Gastrocnemius medialis (tissue), 4 donors: ENCODE results near the gene DCUN1D4. TPM values are rescaled to one million over a fixed set of nuclear protein-coding genes. Genes with fewer than 3 reads are reported as not detected.

Experiments used
- ATAC-seq, 2 donors: fragments of 150-250 bp; one replicate each; pipeline ENCODE4 v1.9.1; 2016
- DNase-seq, 2 donors: peaks; one replicate each; pipeline ENCODE4 v3.0.0-alpha.2; 2019
- H3K27ac ChIP-seq, 4 donors: fragments of 200-600 bp; sonication (generic); 1 replicate in 1 of 4; 2 replicates in 3 of 4; pipeline ENCODE4 v1.5.1; 2016 to 2018; ENCODE audit warnings: mild to moderate bottlenecking in 2 of 4, moderate library complexity in 1 of 4
- H3K27me3 ChIP-seq, 3 donors: fragments of 200-600 bp; sonication (generic) in 2 of 3; 1 replicate in 1 of 3; 2 replicates in 2 of 3; pipeline versions ENCODE4 v1.5.1 to v1.6.0; 2016 to 2019; ENCODE audit warnings: mild to moderate bottlenecking in 1 of 3, moderate library complexity in 1 of 3
- H3K36me3 ChIP-seq, 2 donors: fragments of 200-600 bp; sonication (generic) in 1 of 2; one replicate each; pipeline ENCODE4 v1.5.1; 2017 to 2018
- H3K4me1 ChIP-seq, 2 donors: fragments of 200-600 bp; sonication (generic) in 1 of 2; one replicate each; pipeline ENCODE4 v1.5.1; 2016 to 2017; ENCODE audit warnings: mild to moderate bottlenecking in 2 of 2
- H3K4me3 ChIP-seq, 4 donors: fragments of 200-600 bp; sonication (generic) in 3 of 4; 1 replicate in 1 of 4; 2 replicates in 3 of 4; pipeline ENCODE4 v1.5.1; 2016 to 2019; ENCODE audit warnings: mild to moderate bottlenecking in 2 of 4
- H3K9me3 ChIP-seq, 3 donors: fragments of 200-600 bp; sonication (generic) in 2 of 3; 1 replicate in 1 of 3; 2 replicates in 2 of 3; pipeline ENCODE4 v1.5.1; 2016 to 2019
- POLR2A ChIP-seq, 2 donors: fragments of 450-650 bp; IDR thresholded peaks; one replicate each; pipeline ENCODE4 v1.6.1; 2017; ENCODE audit warnings: antibody characterized with exemption in 2 of 2, mild to moderate bottlenecking in 2 of 2, moderate library complexity in 2 of 2
- in situ Hi-C, 4 donors: fragments of 200-750 bp; cut with MboI; loops; one replicate each; pipeline versions ENCODE4 v1.15.0 to v1.8.0; 2017; ENCODE audit warnings: low sequenced_read_pairs in 4 of 4
- intact Hi-C: fragments of 100-400 bp; cut with DNase I; formaldehyde crosslinking; loops from one replicate; pipeline ENCODE4 v1.15.1; 2023; ENCODE audit warnings: low total_unique reads
- total RNA-seq, 4 donors: library from RNA; depleted of rRNA; stranded (reverse); fragments of >200 nt; gene quantifications; one replicate each; pipeline versions ENCODE4 v1.1.0 to v1.2.3, GENCODE V29; 2016
- TF ChIP-seq, protein P1 (sequence below), 5 experiments: fragments of 450-650 bp in 3 of 5; fragments of 200-600 bp in 2 of 5; sonication (generic) in 2 of 5; IDR thresholded peaks in 4 of 5; conservative IDR thresholded peaks in 1 of 5; 1 replicate in 4 of 5; 2 replicates in 1 of 5; pipeline ENCODE4 v1.5.1; 2016 to 2019; ENCODE audit warnings: antibody characterized with exemption in 5 of 5, mild to moderate bottlenecking in 3 of 5, moderate library complexity in 3 of 5

The DCUN1D4 gene
- total RNA-seq, 4 donors from 2014 or later, result 13.6 to 23.7 (median 18.4) TPM

DNA sequence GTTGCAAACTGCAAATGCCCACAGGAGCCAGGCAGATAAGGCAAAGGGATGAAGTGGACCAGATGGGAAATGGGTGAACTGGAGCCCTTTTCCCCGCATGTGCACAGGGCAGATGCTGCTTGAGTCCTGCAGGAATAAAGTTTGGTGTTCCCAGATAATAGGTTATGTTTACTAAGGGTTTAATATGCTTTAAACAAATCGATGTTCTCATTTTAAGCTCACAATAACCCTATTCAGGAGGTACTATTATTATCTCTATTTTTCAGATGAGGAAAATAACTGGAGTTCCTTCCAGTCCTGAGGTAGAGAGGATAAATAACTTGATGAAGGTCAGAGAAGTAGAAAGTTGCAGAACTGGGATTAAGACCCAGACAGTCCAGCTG lies 99.9 kb downstream of the DCUN1D4 start:
- in situ Hi-C loops, result no loop called here
- H3K27me3 ChIP-seq, result no peaks in the 10 kb centered on the region
- intact Hi-C loops, result no loop called here
- no peaks in the 10 kb centered on the region for H3K4me1 ChIP-seq
- no peak overlapping the region for H3K4me3 ChIP-seq
- ATAC-seq (no peak), DNase-seq (no peak)
- no peak overlapping the region for H3K27ac ChIP-seq
- TF ChIP-seq, protein P1, sequence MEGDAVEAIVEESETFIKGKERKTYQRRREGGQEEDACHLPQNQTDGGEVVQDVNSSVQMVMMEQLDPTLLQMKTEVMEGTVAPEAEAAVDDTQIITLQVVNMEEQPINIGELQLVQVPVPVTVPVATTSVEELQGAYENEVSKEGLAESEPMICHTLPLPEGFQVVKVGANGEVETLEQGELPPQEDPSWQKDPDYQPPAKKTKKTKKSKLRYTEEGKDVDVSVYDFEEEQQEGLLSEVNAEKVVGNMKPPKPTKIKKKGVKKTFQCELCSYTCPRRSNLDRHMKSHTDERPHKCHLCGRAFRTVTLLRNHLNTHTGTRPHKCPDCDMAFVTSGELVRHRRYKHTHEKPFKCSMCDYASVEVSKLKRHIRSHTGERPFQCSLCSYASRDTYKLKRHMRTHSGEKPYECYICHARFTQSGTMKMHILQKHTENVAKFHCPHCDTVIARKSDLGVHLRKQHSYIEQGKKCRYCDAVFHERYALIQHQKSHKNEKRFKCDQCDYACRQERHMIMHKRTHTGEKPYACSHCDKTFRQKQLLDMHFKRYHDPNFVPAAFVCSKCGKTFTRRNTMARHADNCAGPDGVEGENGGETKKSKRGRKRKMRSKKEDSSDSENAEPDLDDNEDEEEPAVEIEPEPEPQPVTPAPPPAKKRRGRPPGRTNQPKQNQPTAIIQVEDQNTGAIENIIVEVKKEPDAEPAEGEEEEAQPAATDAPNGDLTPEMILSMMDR (IDR thresholded peaks at IDR 0.05 in 4 of 5, conservative IDR thresholded peaks at IDR 0.05 in 1 of 5), result no peak
- no peaks in the 10 kb centered on the region for H3K9me3 ChIP-seq
- no peaks in the 10 kb centered on the region for H3K36me3 ChIP-seq

DNA sequence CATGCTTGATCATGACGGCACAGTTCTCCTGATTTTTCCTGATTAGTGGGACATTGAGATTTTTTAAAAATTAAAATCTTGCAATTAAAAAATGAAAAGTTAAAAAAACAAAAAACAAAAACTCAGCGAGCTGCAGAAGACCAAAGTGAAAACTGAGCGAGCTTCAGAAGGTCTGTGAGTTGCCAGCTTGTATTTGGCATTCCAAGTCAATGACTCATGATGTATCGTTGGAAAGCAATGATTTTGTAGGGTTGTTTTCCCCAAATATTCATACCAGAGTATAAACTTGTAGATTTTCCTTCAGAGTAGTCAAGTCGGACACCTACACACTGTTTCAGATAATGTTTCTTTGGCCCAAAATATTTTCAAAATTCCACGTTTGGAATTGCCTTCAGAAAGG lies 100.3 kb downstream of the DCUN1D4 start:
- H3K9me3 ChIP-seq, result no peaks in the 10 kb centered on the region
- TF ChIP-seq, protein P1 (IDR thresholded peaks at IDR 0.05 in 4 of 5, conservative IDR thresholded peaks at IDR 0.05 in 1 of 5), result no peak
- no peak for TF ChIP-seq POLR2A (IDR thresholded peaks at IDR 0.05)
- no peak for ATAC-seq
- H3K36me3 ChIP-seq, result no peaks in the 10 kb centered on the region
- no peak overlapping the region for H3K4me3 ChIP-seq
- intact Hi-C loops, result no loop called here
- in situ Hi-C loops, result no loop called here
- no peaks in the 10 kb centered on the region for H3K4me1 ChIP-seq
- DNase-seq, result no peak
- no peaks in the 10 kb centered on the region for H3K27me3 ChIP-seq
- H3K27ac ChIP-seq, result no peak overlapping the region

DNA sequence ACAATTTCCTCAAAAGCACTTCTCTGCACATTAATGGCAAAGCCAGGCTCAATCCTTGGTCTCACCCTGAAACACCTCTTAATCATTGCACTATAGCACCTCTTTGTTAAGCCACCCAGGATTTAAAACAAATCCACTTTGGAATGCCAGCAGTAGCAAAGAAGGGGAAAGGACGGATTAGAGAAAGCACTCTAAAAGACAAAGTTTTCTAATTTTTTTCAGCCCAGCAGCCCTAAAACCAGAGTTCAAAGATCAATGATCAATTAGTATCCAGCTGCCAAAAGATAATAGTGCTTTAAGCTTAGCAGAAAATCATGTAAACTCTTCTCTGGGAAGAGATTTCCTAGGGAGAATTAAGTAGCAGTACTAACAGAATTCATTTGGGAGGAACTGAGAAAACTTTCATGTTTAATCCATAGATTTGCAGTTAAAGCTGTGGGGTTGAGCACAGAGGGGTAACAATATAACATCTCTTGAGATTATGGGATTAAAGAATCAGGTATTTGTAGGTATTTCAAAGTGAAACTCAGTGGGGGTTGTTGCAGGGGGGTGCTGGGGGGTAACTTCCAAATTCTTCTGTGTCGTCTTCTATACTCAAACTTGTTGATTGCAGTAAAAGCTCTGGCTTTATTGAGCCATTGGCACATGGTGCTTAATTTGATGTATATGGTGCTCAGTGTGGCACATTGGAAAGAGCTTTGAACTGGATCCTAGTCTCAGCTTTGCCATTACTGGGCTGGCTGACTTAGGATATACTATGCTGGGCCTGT lies 115.4 kb downstream of the DCUN1D4 start:
- in situ Hi-C loops, result no loop called here
- no peaks in the 10 kb centered on the region for H3K36me3 ChIP-seq
- H3K9me3 ChIP-seq, result no peaks in the 10 kb centered on the region
- H3K4me3 ChIP-seq, result no peak overlapping the region
- H3K27ac ChIP-seq, result no peak overlapping the region
- ATAC-seq, result no peak
- intact Hi-C loops, result no loop called here
- DNase-seq, result no peak
- H3K27me3 ChIP-seq, result no peaks in the 10 kb centered on the region
- TF ChIP-seq, protein P1 (IDR thresholded peaks at IDR 0.05 in 4 of 5, conservative IDR thresholded peaks at IDR 0.05 in 1 of 5), result no peak
- no peak for TF ChIP-seq POLR2A (IDR thresholded peaks at IDR 0.05)
- no peaks in the 10 kb centered on the region for H3K4me1 ChIP-seq

DNA sequence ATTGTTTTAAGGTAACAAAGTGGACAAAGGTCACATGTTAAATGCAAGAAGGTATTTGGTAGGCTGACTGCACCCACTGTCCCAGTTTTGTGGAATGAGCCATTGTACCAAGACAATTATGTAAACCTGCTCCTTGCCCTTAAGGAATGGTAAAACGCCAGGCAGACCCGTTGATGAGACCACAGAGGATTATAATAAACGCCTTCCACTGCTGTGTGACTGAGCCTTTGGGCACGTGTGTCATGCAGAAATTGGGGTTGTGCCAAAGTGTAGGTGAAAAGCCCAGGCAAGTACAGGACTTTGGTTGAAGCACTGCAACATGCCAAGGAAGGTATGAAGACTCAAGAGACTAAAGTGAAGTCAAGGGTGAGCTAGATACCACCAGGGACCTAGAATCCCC lies 117.5 kb downstream of the DCUN1D4 start:
- Histone ChIP-seq H3K9me3 (no peaks in the 10 kb centered on the region), H3K36me3 (no peaks in the 10 kb centered on the region), H3K4me1 (no peaks in the 10 kb centered on the region), H3K27ac (no peak overlapping the region), H3K4me3 (no peak overlapping the region), H3K27me3 (no peaks in the 10 kb centered on the region)
- in situ Hi-C loops (no loop called here), intact Hi-C loops (no loop called here)
- DNase-seq (no peak), ATAC-seq (no peak)
- TF ChIP-seq, protein P1 (IDR thresholded peaks at IDR 0.05 in 4 of 5, conservative IDR thresholded peaks at IDR 0.05 in 1 of 5), result no peak
- no peak for TF ChIP-seq POLR2A (IDR thresholded peaks at IDR 0.05)
